ENCODE data around the gene CTBP2. TPM values are rescaled to one million over a fixed set of nuclear protein-coding genes. Genes with fewer than 3 reads are reported as not detected.
A peak's percentile ranks its signal among the peaks of the same experiment; 100 is the strongest.

The CTBP2 gene
- total and polyA plus RNA-seq, 8 donors = 21.4 to 60.8 (median 31.1) TPM

DNA sequence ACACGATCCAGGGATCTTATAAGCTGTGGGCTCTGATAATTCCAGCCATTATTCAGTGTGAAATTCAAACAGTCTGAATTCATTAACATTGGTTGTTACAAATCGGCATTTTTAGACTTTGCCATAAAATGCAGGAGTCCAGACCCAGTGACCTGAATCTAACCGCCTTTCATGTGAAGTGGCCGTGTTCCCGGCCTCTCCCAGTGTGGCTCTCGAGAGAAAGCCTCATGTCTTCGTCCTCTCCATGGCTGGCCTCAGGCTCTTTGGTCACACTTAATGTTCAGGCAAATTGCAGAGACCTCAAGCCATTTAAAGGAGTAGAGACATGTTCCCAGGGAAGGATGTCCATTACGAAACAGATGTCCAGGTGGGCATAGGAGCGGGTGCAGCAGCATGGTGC is 59.3 kb downstream of the CTBP2 start:
- TF ChIP-seq, protein P1, sequence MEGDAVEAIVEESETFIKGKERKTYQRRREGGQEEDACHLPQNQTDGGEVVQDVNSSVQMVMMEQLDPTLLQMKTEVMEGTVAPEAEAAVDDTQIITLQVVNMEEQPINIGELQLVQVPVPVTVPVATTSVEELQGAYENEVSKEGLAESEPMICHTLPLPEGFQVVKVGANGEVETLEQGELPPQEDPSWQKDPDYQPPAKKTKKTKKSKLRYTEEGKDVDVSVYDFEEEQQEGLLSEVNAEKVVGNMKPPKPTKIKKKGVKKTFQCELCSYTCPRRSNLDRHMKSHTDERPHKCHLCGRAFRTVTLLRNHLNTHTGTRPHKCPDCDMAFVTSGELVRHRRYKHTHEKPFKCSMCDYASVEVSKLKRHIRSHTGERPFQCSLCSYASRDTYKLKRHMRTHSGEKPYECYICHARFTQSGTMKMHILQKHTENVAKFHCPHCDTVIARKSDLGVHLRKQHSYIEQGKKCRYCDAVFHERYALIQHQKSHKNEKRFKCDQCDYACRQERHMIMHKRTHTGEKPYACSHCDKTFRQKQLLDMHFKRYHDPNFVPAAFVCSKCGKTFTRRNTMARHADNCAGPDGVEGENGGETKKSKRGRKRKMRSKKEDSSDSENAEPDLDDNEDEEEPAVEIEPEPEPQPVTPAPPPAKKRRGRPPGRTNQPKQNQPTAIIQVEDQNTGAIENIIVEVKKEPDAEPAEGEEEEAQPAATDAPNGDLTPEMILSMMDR (IDR thresholded peaks at IDR 0.05) = no peak
- Histone ChIP-seq H3K4me3 (no peak overlapping the region), H3K27ac (no peak overlapping the region), H3K36me3 (no peaks in the 10 kb centered on the region), H3K9me3 (no peaks in the 10 kb centered on the region), H3K4me1 (peaks cover 20 to 29% (median 26%) of the 10 kb centered on the region in 3 donors), H3K27me3 (no peaks in the 10 kb centered on the region)
- FAIRE-seq (no peak), DNase-seq (peak in 2 of 6 donors; percentile 7 to 20), ATAC-seq (no peak)
- WGBS, 2 donors = 89 to 90% methylated on average over 9 of the region's 9 CpGs
- intact Hi-C loops (cut with DNase I) = no loop called here

DNA sequence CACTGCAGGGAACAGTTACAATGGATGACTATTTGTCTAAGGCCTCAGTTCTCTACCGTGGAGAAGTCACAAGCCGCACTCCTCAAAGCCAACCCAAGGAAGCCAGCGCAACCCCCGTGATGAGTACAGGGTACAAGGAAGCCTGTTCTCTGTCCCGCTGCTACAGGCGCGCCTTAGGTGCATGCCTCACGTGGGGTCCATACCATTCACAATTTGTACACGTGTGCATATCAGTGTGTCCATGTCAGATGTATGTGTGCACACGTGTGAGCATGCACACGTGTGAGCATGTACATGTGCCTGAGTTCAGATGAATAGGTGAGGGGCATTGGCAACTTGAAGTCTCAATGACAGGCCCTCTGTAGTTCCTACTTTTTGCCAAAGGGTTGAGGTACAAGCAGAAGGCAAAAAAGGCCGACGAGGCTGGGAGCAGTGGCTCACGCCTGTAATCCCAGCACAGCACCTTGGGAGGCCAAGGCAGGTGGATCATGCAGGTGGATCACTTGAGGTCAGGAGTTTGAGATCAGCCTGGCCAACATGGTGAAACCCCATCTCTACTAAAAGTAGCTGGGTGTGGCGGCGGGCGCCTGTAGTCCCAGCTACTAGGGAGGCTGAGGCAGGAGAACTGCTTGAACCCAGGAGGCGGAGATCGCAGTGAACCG is 62.8 kb downstream of the CTBP2 start:
- 91 to 92% methylated on average over 20 of the region's 20 CpGs for WGBS, 2 donors
- no peaks in the 10 kb centered on the region for H3K27me3 ChIP-seq
- peak in 1 of 6 donors; percentile 12 for DNase-seq
- intact Hi-C loops (cut with DNase I) = no loop called here
- H3K4me1 ChIP-seq = peaks cover 2 to 15% (median 9%) of the 10 kb centered on the region in 3 donors
- FAIRE-seq = no peak
- no peaks in the 10 kb centered on the region for H3K36me3 ChIP-seq
- no peaks in the 10 kb centered on the region for H3K9me3 ChIP-seq
- no peak overlapping the region for H3K4me3 ChIP-seq
- no peak for ATAC-seq
- TF ChIP-seq, protein P1 (IDR thresholded peaks at IDR 0.05) = no peak
- no peak overlapping the region for H3K27ac ChIP-seq

DNA sequence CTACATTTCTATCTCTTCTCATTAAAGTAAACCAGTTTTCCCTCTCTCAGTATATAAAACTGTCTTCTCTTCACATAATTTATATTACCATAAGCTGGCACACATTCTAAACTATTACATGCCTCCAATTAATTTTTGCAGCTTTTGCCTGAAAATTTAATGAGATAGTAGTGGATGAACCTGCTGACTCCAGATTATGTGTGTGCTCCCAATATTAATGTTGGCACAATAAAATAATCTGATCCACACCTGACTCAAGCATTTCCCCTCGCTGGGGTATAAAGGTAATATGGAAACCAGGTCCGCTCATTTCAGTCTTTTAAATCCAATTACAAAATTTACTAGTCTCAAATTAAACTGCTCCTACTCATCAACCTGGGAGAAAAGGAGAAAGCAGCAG is 63.4 kb downstream of the CTBP2 start:
- ATAC-seq = no peak
- WGBS, 2 donors = 91 to 95% methylated on average over 2 of the region's 2 CpGs
- Histone ChIP-seq H3K27ac (no peak overlapping the region), H3K9me3 (no peaks in the 10 kb centered on the region), H3K4me3 (no peak overlapping the region), H3K4me1 (peaks cover 0 to 10% (median 3%) of the 10 kb centered on the region in 3 donors), H3K36me3 (no peaks in the 10 kb centered on the region), H3K27me3 (no peaks in the 10 kb centered on the region)
- intact Hi-C loops (cut with DNase I) = no loop called here
- TF ChIP-seq, protein P1 (IDR thresholded peaks at IDR 0.05) = no peak
- no peak for DNase-seq
- FAIRE-seq = no peak

DNA sequence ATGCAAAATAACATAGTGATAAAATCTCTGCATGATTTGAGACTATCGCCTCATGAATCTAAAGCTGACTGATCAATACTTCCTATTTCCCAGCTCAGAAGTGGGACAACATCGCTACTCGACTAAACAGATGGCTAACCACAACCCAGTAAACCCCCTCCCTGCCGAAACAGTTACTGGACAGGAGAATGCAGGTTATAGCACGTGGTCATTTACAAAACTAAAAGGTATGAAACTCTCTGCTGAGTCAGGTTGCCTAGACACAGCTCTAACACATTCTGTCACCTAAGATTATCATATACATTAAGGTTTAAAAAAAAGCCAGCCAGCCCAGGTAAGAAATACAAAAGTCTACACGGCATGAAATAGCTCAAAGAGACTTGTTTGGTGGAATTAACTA is 64.0 kb downstream of the CTBP2 start:
- ATAC-seq (no peak), FAIRE-seq (no peak), DNase-seq (no peak)
- Histone ChIP-seq H3K4me1 (peaks cover 0 to 10% (median 0%) of the 10 kb centered on the region in 3 donors), H3K36me3 (no peaks in the 10 kb centered on the region), H3K4me3 (no peak overlapping the region), H3K9me3 (no peaks in the 10 kb centered on the region), H3K27me3 (no peaks in the 10 kb centered on the region), H3K27ac (no peak overlapping the region)
- intact Hi-C loops (cut with DNase I) = no loop called here
- 61 to 62% methylated on average over 6 of the region's 6 CpGs for WGBS, 2 donors
- TF ChIP-seq, protein P1 (IDR thresholded peaks at IDR 0.05) = no peak

DNA sequence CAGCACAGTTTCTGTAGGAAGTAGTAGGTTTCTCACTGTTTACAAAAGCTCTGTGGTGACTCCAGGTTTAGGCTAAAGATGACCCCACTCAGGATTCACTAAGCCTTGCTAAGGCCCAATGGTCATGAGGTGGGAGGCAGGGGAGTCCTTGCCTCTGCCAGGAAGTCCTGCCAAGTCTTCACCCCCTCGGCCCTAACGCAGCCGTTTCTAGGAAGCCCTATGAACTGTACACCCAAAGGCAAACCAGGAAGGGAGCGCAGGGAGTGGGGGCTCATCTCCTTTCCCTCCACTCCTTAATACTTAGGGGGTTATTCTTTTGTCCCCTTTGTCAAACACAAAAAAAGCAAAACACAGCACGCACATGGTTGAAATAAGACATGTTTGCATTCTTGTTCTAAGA is 64.6 kb downstream of the CTBP2 start:
- DNase-seq (no peak), FAIRE-seq (no peak), ATAC-seq (no peak)
- Histone ChIP-seq H3K36me3 (no peaks in the 10 kb centered on the region), H3K4me1 (peaks cover 0 to 10% (median 0%) of the 10 kb centered on the region in 3 donors), H3K27me3 (no peaks in the 10 kb centered on the region), H3K4me3 (no peak overlapping the region), H3K9me3 (no peaks in the 10 kb centered on the region), H3K27ac (no peak overlapping the region)
- TF ChIP-seq, protein P1 (IDR thresholded peaks at IDR 0.05) = no peak
- intact Hi-C loops (cut with DNase I) = no loop called here
- WGBS, 2 donors = 57 to 60% methylated on average over 5 of the region's 5 CpGs
